ENCODE data around the gene ABHD2. TPM values are rescaled to one million over a fixed set of nuclear protein-coding genes. Genes with fewer than 3 reads are reported as not detected.

ABHD2 gene
- total RNA-seq, 1 experiment from 2014 or later, result 148 TPM

DNA sequence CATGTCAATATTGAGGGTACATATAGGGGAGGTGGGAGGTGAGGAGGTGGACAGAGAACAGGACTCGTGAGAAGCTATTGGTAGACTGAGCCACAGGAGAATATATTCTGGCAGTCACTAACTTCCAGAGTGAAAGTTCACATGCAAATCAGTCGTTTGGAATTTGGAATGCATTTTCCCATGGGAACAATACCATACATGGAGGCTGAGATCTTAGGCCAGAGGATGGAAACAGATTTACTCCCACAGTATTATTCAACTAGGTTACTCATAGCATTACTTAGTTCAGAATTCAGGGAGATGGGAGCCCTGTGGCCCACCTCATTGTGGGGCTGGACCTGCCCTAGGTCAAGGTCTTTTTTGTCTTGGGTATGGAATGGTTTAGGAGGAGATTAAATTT, 36.4 kb upstream of the ABHD2 start:
- Histone ChIP-seq H4K20me1 (ENCODE audit: insufficient read depth) (no peaks in the 10 kb centered on the region), H2AFZ (no peak overlapping the region), H3K4me3 (no peak overlapping the region), H3K79me2 (ENCODE audit: low read depth) (no peaks in the 10 kb centered on the region), H3K4me1 (replicated peaks; ENCODE audit: insufficient read depth) (no peaks in the 10 kb centered on the region), H3K9me3 (ENCODE audit: insufficient read depth, low read depth) (no peaks in the 10 kb centered on the region), H3K4me2 (no peak overlapping the region), H3F3A (ENCODE audit: insufficient read depth, low read depth) (0 out of 2 replicates have a peak, but pooled peaks cover 4% of the 10 kb centered on the region), H3K27ac (no peak overlapping the region), H3K36me3 (ENCODE audit: low read depth) (no peaks in the 10 kb centered on the region), H3K27me3 (ENCODE audit: insufficient read depth, low read depth) (no peaks in the 10 kb centered on the region), H3K9me2 (ENCODE audit: insufficient read depth) (no peaks in the 10 kb centered on the region)
- ChIA-PET CTCF (interaction anchor here (1.3 kb wide), 1 partner anchor 147 kb away, joined by 3 read pairs; no protein-coding TSS in a partner anchor), POLR2A (ENCODE audit: unreplicated experiment) (no interaction called here)
- intact Hi-C loops (cut with micrococcal nuclease; ENCODE audit: unreplicated experiment), result no loop called here
- no peak for DNase-seq
- TF ChIP-seq EZH2 (IDR thresholded peaks at IDR 0.05; ENCODE audit: low read depth), result no peak
- TF ChIP-seq, protein P1, sequence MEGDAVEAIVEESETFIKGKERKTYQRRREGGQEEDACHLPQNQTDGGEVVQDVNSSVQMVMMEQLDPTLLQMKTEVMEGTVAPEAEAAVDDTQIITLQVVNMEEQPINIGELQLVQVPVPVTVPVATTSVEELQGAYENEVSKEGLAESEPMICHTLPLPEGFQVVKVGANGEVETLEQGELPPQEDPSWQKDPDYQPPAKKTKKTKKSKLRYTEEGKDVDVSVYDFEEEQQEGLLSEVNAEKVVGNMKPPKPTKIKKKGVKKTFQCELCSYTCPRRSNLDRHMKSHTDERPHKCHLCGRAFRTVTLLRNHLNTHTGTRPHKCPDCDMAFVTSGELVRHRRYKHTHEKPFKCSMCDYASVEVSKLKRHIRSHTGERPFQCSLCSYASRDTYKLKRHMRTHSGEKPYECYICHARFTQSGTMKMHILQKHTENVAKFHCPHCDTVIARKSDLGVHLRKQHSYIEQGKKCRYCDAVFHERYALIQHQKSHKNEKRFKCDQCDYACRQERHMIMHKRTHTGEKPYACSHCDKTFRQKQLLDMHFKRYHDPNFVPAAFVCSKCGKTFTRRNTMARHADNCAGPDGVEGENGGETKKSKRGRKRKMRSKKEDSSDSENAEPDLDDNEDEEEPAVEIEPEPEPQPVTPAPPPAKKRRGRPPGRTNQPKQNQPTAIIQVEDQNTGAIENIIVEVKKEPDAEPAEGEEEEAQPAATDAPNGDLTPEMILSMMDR (conservative IDR thresholded peaks at IDR 0.05), result no peak
- BruUV-seq (replicated peaks), result no TSS peak

DNA sequence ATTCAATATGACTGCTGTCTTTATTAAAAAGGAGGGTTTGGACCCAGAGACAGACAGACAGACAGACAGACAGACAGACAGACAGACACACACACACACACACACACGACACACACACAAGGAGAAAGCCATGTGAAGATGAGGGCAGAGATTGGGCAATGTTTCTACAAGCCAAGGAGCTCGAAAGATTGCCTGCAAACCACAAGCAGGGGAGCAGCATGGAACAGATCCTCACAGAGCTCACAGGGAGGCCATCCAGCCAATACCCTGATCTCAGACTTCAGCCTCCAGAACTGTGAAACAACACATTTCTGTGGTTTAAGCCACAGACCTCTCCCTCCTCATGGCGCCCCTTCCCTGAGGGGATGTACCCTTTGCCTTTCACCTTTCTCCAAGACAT, 35.8 kb upstream of the ABHD2 start:
- CTCF ChIA-PET, result interaction anchor here (0.6 to 1.3 kb wide), 4 partner anchors 20 to 406 kb away, joined by 3 to 5 read pairs (median 4); no protein-coding TSS in a partner anchor
- Histone ChIP-seq H2AFZ (no peak overlapping the region), H3K9me3 (ENCODE audit: insufficient read depth, low read depth) (no peaks in the 10 kb centered on the region), H3K4me2 (no peak overlapping the region), H3K9me2 (ENCODE audit: insufficient read depth) (no peaks in the 10 kb centered on the region), H3K4me1 (replicated peaks; ENCODE audit: insufficient read depth) (no peaks in the 10 kb centered on the region), H3K27me3 (ENCODE audit: insufficient read depth, low read depth) (no peaks in the 10 kb centered on the region), H4K20me1 (ENCODE audit: insufficient read depth) (no peaks in the 10 kb centered on the region), H3K36me3 (ENCODE audit: low read depth) (no peaks in the 10 kb centered on the region), H3K4me3 (no peak overlapping the region), H3K27ac (no peak overlapping the region), H3K79me2 (ENCODE audit: low read depth) (no peaks in the 10 kb centered on the region), H3F3A (ENCODE audit: insufficient read depth, low read depth) (0 out of 2 replicates have a peak, but pooled peaks cover 4% of the 10 kb centered on the region)
- no peak for DNase-seq
- TF ChIP-seq, protein P1 (conservative IDR thresholded peaks at IDR 0.05), result no peak
- no peak for TF ChIP-seq EZH2 (IDR thresholded peaks at IDR 0.05; ENCODE audit: low read depth)
- POLR2A ChIA-PET (ENCODE audit: unreplicated experiment), result no interaction called here
- intact Hi-C loops (cut with micrococcal nuclease; ENCODE audit: unreplicated experiment), result no loop called here
- no TSS peak for BruUV-seq (replicated peaks)

DNA sequence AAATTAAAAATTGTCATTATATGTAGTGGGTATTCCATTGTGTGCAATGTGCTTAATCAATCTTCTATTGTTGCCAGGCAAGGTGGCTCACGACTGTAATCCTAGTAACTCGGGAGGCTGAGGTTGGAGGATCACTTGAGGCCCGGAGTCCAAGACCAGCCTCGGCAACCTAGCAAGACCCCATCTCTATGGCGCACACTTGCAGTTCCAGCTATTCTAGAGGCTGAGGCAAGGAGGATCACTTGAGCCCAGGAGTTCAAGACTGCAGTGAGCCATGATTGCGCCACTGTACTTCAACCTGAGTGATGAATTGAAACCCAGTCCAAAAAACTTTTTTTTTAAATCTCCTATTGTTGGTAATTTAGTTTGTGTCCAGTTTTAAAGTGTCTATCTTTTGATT, 33.4 kb upstream of the ABHD2 start:
- Histone ChIP-seq H2AFZ (no peak overlapping the region), H3K4me1 (replicated peaks; ENCODE audit: insufficient read depth) (no peaks in the 10 kb centered on the region), H3K9me3 (ENCODE audit: insufficient read depth, low read depth) (no peaks in the 10 kb centered on the region), H3F3A (ENCODE audit: insufficient read depth, low read depth) (0 out of 2 replicates have a peak, but pooled peaks cover 4% of the 10 kb centered on the region), H3K79me2 (ENCODE audit: low read depth) (no peaks in the 10 kb centered on the region), H3K9me2 (ENCODE audit: insufficient read depth) (no peaks in the 10 kb centered on the region), H4K20me1 (ENCODE audit: insufficient read depth) (no peaks in the 10 kb centered on the region), H3K4me3 (no peak overlapping the region), H3K27ac (no peak overlapping the region), H3K27me3 (ENCODE audit: insufficient read depth, low read depth) (no peaks in the 10 kb centered on the region), H3K36me3 (ENCODE audit: low read depth) (no peaks in the 10 kb centered on the region), H3K4me2 (no peak overlapping the region)
- TF ChIP-seq, protein P1 (conservative IDR thresholded peaks at IDR 0.05), result no peak
- no peak for TF ChIP-seq EZH2 (IDR thresholded peaks at IDR 0.05; ENCODE audit: low read depth)
- POLR2A ChIA-PET (ENCODE audit: unreplicated experiment), result no interaction called here
- intact Hi-C loops (cut with micrococcal nuclease; ENCODE audit: unreplicated experiment), result loop anchor here (5.0 kb wide), 1 partner anchor 137 kb away; no protein-coding TSS in a partner anchor
- BruUV-seq (replicated peaks), result no TSS peak
- CTCF ChIA-PET, result no interaction called here
- DNase-seq, result no peak
